GM18502 (cell line): ENCODE results near the gene SELPLG.
"Not testable (repeated sequence)": the region's sequence is repeated elsewhere in the genome, so short reads cannot be mapped to it uniquely, and the experiment has no call there.

Experiments
- ATAC-seq: cut with Tn5 transposase; IDR thresholded peaks from one replicate; pipeline ENCODE4 v1.9.1; 2021; ENCODE audit warnings: mild to moderate bottlenecking; ENCODE audit not compliant: unreplicated experiment, poor library complexity

Gene SELPLG

GRCh38 chr12:108580531-108580930 is 53.2 kb downstream of the SELPLG start:
- ATAC-seq = no peak

DNA sequence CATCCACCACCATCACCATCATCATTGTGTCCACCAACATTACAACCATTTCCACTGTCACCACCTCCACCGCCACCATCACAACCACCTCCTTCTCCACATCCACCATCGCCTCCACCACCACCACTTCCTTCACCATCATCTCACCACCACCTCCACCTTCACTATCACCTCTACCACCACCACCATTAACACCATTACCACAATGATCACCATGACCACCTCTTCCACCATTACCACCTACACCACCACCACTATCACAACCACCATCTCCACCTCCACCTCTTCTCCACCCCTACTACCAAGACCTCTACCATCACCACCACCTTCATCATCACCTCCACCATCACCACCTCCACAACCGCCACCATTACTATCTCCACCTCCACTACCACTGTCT is 54.9 kb downstream of the SELPLG start:
- ATAC-seq = no peak

- ATAC-seq = no peak
These were observed 55.4 kb downstream of the SELPLG start for GRCh38 chr12:108578264-108578663.

GRCh38 chr12:108577458-108577857 is 56.2 kb downstream of the SELPLG start:
- no peak for ATAC-seq

DNA sequence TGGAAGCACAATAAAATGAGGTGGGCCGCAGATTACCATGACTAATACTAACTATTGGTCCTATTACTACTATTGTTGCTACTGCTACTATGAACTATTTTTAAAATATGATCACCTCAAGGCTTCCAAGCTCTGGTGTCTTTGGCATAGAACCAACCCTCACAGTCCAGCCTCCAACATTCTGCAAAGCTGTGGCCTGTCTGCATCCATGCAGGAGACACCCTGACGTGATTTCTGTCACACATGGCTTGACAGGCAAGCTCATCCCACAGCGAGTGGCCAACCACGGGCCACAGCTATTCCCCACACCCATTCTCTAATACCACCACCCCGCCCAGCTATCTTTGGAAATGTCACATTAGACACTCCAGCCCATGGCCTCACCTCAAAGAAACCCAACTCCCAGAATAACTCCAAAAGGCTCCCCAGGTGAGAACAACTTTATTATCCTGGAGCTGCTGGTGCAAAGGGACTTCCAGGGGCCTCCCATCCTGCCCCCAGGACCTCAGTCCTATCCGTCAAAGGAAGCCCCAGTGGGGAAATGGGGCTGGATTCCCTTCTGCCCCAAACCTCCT is 56.9 kb downstream of the SELPLG start:
- ATAC-seq = no peak

GRCh38 chr12:108575199-108575912 is 58.3 kb downstream of the SELPLG start:
- no peak for ATAC-seq

- ATAC-seq = not testable (repeated sequence)
These were observed 59.4 kb downstream of the SELPLG start for GRCh38 chr12:108574276-108574675.

DNA sequence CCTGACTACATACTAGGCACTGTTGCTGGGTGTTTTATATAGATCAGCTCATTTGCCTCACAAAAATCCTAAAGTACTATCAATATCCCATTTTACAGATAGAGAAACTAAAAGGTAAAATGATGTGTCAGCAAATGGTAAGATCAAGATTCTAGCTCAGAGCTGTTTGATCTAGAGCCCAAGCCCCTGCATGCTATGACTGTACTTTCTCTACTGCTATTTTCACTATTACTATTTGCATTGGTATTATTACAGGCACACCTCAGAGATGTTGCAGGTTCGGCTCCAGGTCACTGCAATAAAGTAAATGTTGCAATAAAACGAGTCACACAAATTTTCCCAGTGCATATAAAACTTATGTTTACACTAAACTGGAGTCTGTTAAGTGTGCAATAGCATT is 60.4 kb downstream of the SELPLG start:
- ATAC-seq = no peak

GRCh38 chr12:108572166-108572790 is 61.4 kb downstream of the SELPLG start:
- no peak for ATAC-seq
